Heart left ventricle (tissue), 16 donors: ENCODE data around the gene FNDC11. TPM values are rescaled to one million over a fixed set of nuclear protein-coding genes. Genes with fewer than 3 reads are reported as not detected.

ENCODE experiments used
- ATAC-seq, 4 donors: fragments of 200-7000 bp; cut with Tn5 transposase; one replicate each; pipeline ENCODE4 v1.9.1; 2020 to 2022; ENCODE audit warnings: moderate library complexity in 4 of 4, mild to moderate bottlenecking in 3 of 4, moderate number of reproducible peaks in 1 of 4
- DNase-seq, 5 donors: peaks; one replicate each; pipeline ENCODE4 v3.0.0-alpha.2; 2020
- H3K27ac ChIP-seq, 12 donors: fragments of 200-600 bp; sonication (generic) in 4 of 12; one replicate each; pipeline versions ENCODE4 v1.5.0 to v1.8.0; 2016 to 2022; ENCODE audit warnings: mild to moderate bottlenecking in 2 of 12
- H3K27me3 ChIP-seq, 9 donors: fragments of 200-600 bp; sonication (generic) in 2 of 9; one replicate each; pipeline versions ENCODE4 v1.5.1 to v1.8.0; 2016 to 2022; ENCODE audit warnings: mild to moderate bottlenecking in 3 of 9
- H3K36me3 ChIP-seq, 9 donors: fragments of 200-600 bp; sonication (generic) in 2 of 9; one replicate each; pipeline versions ENCODE4 v1.5.0 to v1.8.0; 2018 to 2022; ENCODE audit warnings: mild to moderate bottlenecking in 2 of 9
- H3K4me1 ChIP-seq, 12 donors: fragments of 200-600 bp; sonication (generic) in 4 of 12; one replicate each; pipeline versions ENCODE4 v1.5.0 to v1.8.0; 2016 to 2022; ENCODE audit warnings: mild to moderate bottlenecking in 3 of 12
- H3K4me3 ChIP-seq, 12 donors: fragments of 200-600 bp; sonication (generic) in 4 of 12; one replicate each; pipeline versions ENCODE4 v1.5.0 to v1.8.0; 2017 to 2022; ENCODE audit warnings: mild to moderate bottlenecking in 9 of 12, moderate library complexity in 4 of 12
- H3K9me3 ChIP-seq, 12 donors: fragments of 200-600 bp; sonication (generic) in 4 of 12; one replicate each; pipeline versions ENCODE4 v1.5.0 to v1.8.0; 2016 to 2022; ENCODE audit warnings: mild to moderate bottlenecking in 1 of 12
- POLR2A ChIP-seq, 2 donors: fragments of 450-650 bp; IDR thresholded peaks; one replicate each; pipeline ENCODE4 v1.6.1; 2017; ENCODE audit warnings: antibody characterized with exemption in 2 of 2, mild to moderate bottlenecking in 2 of 2, moderate library complexity in 2 of 2
- WGBS, 4 donors: extraction: QIAGEN DNeasy Blood & Tissue Kit in 2 of 4; methylation state at CpG; one replicate each; pipeline versions ENCODE4 v1.1.5 to v1.1.7; 2013 to 2018; 5-methylcytosine and 5-hydroxymethylcytosine counted together
- intact Hi-C, 10 donors: fragments of 100-400 bp; cut with DNase I; formaldehyde crosslinking; loops; one replicate each; pipeline versions ENCODE4 v1.11.1 to v1.14.2; 2022
- polyA plus RNA-seq, 2 donors: library from polyadenylated mRNA; stranded (reverse); fragments of 200-250 nt; gene quantifications; one replicate each; pipeline ENCODE4 v1.2.3, GENCODE V29; 2013
- total RNA-seq, 9 donors: library from RNA; depleted of rRNA in 2 of 9; stranded (reverse); fragments of >200 nt in 2 of 9; fragmentation: NEBNext Ultra II Directional in 3 of 9; extraction: Animal tissue kit (Norgen Biotek cat#: 25700) in 3 of 9; gene quantifications; one replicate each; pipeline versions ENCODE4 v1.1.0 to v1.2.4, GENCODE V29; 2016 to 2023
- TF ChIP-seq, protein P1 (sequence below), 12 donors: fragments of 200-600 bp; sonication (generic) in 4 of 12; IDR thresholded peaks; one replicate each; pipeline versions ENCODE4 v1.5.0 to v1.8.0; 2018 to 2022; ENCODE audit warnings: antibody characterized with exemption in 12 of 12, mild to moderate bottlenecking in 5 of 12
- donor health status: ischemic (EF 13 %, LVEDD 7.1; RV severe dilation, severe dysfunction).
- donor health status: healthy with polysubstance abuse.
- donor health status: DM: no; HTN: yes; CAD: no.
- donor health status: DM: no; HTN: no; CAD: no.
- donor health status: ischemic (EF 25% LVEDD 6.9; RV normal size, moderate dysfunction).
- donor health status: ischemic (EF 25% LVEDD 5.7; RV mildly dilated, moderate dysfunction).
- donor health status: healthy.
- donor health status: DM: yes; HTN: yes; CAD: no.
- donor health status: ischemic (EF 35%, LVEDD 5.7; RV mildly dilated, moderate dysfunction).
- donor health status: nonischemic (EF 11% LVEDD 7.7; RV severe dilation, severe dysfunction).
- donor health status: DM: yes; HTN: yes; CAD: no.
- donor health status: PGD.
- donor health status: ischemic (EF 29% LVEDD 5.4; RV normal size, mild dysfunction).
- donor health status: nonischemic (EF 23%, LVEDD 6.1; RV moderate dilation, normal function).

FNDC11 gene
- total and polyA plus RNA-seq, 11 donors = 0.08 to 0.23 (median 0.17) TPM; not detected in 5

GRCh38 chr20:63517376-63518309 lies 36.3 kb upstream of the FNDC11 start:
- Histone ChIP-seq H3K4me3 (no peak overlapping the region), H3K4me1 (peaks cover 0 to 28% (median 20%) of the 10 kb centered on the region in 12 donors), H3K27ac (no peak overlapping the region), H3K36me3 (peaks cover 0 to 13% (median 2%) of the 10 kb centered on the region in 9 donors), H3K9me3 (no peaks in the 10 kb centered on the region), H3K27me3 (no peaks in the 10 kb centered on the region)
- intact Hi-C loops = loop anchor here in 1 of 10 donors (2.0 kb wide), 1 partner anchor 21 kb away; no protein-coding TSS in a partner anchor
- no peak for TF ChIP-seq POLR2A (IDR thresholded peaks at IDR 0.05)
- TF ChIP-seq, protein P1, sequence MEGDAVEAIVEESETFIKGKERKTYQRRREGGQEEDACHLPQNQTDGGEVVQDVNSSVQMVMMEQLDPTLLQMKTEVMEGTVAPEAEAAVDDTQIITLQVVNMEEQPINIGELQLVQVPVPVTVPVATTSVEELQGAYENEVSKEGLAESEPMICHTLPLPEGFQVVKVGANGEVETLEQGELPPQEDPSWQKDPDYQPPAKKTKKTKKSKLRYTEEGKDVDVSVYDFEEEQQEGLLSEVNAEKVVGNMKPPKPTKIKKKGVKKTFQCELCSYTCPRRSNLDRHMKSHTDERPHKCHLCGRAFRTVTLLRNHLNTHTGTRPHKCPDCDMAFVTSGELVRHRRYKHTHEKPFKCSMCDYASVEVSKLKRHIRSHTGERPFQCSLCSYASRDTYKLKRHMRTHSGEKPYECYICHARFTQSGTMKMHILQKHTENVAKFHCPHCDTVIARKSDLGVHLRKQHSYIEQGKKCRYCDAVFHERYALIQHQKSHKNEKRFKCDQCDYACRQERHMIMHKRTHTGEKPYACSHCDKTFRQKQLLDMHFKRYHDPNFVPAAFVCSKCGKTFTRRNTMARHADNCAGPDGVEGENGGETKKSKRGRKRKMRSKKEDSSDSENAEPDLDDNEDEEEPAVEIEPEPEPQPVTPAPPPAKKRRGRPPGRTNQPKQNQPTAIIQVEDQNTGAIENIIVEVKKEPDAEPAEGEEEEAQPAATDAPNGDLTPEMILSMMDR (IDR thresholded peaks at IDR 0.05) = no peak
- 92 to 95% (median 94%) methylated on average over 13 to 32 of the region's 32 CpGs for WGBS, 4 donors
- ATAC-seq (no peak), DNase-seq (peak in 2 of 5 donors; percentile 23 to 44)

- Histone ChIP-seq H3K36me3 (peaks cover 0 to 19% (median 2%) of the 10 kb centered on the region in 9 donors), H3K4me1 (peaks cover 0 to 35% (median 21%) of the 10 kb centered on the region in 12 donors), H3K27me3 (no peaks in the 10 kb centered on the region), H3K9me3 (peaks cover 0 to 3% (median 0%) of the 10 kb centered on the region in 12 donors), H3K27ac (no peak overlapping the region), H3K4me3 (no peak overlapping the region)
- no peak for TF ChIP-seq POLR2A (IDR thresholded peaks at IDR 0.05)
- TF ChIP-seq, protein P1 (IDR thresholded peaks at IDR 0.05) = no peak
- intact Hi-C loops = loop anchor here in 1 of 10 donors (2.0 kb wide), 1 partner anchor 22 kb away; no protein-coding TSS in a partner anchor
- DNase-seq (peak in 4 of 5 donors; percentile 20 to 60 (median 30)), ATAC-seq (no peak)
- WGBS, 4 donors = 83 to 96% (median 88%) methylated on average over 4 to 20 of the region's 20 CpGs
These were observed 35.6 kb upstream of the FNDC11 start for GRCh38 chr20:63518351-63518861.

DNA sequence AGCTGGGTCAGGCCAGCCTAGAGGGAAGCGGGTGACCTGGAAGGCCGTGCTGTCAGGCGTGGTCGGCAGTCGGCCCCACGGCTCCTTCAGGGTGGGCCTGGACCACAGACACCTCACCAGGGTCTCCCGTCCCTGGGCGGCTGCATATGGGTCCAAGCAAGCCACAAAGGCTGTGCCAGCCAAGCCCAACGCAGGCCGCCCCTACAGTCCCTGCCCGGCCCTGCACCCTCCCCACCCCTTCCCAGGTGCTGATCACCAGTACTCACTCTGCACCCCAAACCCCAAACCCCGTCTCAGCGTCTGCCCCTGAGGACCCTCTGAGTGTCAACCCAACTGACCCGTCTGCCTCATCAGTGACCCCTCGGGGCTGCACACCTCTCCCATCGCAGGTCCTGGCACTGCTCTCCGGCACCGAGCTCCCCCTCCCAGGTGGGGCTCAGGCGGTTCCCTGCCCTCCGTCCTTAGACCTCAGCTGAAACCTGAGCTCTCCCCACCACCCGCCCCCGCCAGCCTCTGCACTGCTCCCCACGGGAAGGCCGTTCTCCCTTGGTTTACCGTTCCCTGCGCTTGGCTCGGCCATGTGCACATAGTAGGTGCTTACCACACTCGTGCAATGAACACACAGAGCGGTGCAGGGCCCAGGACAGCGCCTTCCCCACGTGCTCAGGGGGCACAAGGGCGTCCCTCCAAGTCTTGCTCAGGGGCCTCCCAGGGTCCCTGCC lies 34.9 kb upstream of the FNDC11 start:
- H3K36me3 ChIP-seq = peaks cover 0 to 21% (median 2%) of the 10 kb centered on the region in 9 donors
- H3K27ac ChIP-seq = peak overlapping the region in 11 of 12 donors; percentile 89 to 99 (median 96)
- intact Hi-C loops = loop anchor here in 1 of 10 donors (2.0 kb wide), 1 partner anchor 22 kb away; no protein-coding TSS in a partner anchor
- peaks cover 0 to 9% (median 0%) of the 10 kb centered on the region in 12 donors for H3K9me3 ChIP-seq
- H3K4me3 ChIP-seq = peak overlapping the region; percentile 73 to 98 (median 88)
- H3K4me1 ChIP-seq = peaks cover 0 to 35% (median 22%) of the 10 kb centered on the region in 12 donors
- no peaks in the 10 kb centered on the region for H3K27me3 ChIP-seq
- TF ChIP-seq, protein P1 (IDR thresholded peaks at IDR 0.05) = no peak
- no peak for TF ChIP-seq POLR2A (IDR thresholded peaks at IDR 0.05)
- DNase-seq (peak in 4 of 5 donors; percentile 24 to 63 (median 32)), ATAC-seq (peak in 1 of 4 donors; percentile 1)
- 81 to 86% (median 82%) methylated on average over 30 to 32 of the region's 32 CpGs for WGBS, 4 donors
